ENCODE measurements around the gene SIK2.
"Not testable (repeated sequence)": the region's sequence is repeated elsewhere in the genome, so short reads cannot be mapped to it uniquely, and the experiment has no call there.

Gene SIK2

DNA sequence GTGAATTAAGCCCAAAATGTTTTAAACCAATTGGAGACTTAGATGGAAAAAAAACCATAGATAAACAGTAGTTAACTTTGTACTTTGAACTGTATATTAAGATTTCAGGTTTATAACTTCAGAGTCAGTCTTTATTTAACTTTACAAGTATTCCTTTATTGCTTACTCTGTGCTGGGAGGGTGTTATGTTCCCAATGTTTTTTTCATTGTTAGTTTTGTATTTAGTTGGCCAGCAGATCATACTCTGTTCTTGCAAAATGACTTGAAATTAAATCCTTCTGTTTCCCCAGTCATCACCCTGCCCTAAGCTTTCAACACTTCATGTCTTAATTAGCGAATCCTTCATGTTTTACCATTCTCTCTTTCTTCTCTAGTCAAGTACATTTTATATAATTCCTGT lies 25.3 kb downstream of the SIK2 start:
- DNase-seq (ENCODE audit: low spot score): no peak

- no peak for DNase-seq (ENCODE audit: low spot score)
Observed at GRCh38 chr11:111629499-111629898, 27.2 kb downstream of the SIK2 start.

- no peak for DNase-seq (ENCODE audit: low spot score)
Observed at GRCh38 chr11:111631024-111631665, 28.9 kb downstream of the SIK2 start.

DNA sequence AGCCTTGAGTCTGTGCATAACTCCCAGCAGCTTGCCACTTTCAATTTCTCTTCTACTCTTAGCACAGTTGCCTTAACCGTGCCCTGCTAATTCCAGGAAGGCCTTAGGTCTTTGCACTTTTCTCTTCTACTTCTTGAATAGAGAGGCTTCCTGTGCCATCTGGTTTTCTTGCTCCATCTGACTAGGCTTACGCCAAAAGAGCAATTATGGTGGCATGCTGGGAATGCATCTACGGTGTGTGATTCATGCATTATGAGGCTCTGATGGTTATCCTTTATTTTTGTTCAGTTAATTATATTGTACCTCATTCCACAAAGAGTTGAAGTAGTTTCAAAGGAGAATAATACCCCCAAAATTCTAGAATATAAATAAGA lies 29.4 kb downstream of the SIK2 start:
- DNase-seq (ENCODE audit: low spot score): no peak

- no peak for DNase-seq (ENCODE audit: low spot score)
Observed at GRCh38 chr11:111632516-111633220, 30.4 kb downstream of the SIK2 start.

DNA sequence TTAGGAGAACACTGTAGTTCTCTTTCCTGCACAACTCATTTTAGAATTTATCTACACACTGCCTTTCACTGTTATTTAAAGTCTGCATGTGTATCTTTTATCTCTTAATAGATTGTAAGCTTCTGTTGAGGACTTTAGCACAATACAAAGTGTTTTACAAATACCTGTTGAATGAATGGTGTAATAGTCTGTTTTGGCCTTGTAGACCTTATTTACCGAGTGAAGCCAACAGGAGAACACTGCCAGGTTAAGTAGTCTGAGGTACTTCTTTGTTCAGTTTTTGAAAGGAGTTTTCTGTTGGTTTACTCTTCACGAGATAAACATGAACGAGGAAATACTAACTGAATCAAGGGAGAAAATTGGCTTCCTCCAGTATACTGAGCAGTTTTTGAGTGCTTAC lies 31.0 kb downstream of the SIK2 start:
- DNase-seq (ENCODE audit: low spot score): no peak

DNA sequence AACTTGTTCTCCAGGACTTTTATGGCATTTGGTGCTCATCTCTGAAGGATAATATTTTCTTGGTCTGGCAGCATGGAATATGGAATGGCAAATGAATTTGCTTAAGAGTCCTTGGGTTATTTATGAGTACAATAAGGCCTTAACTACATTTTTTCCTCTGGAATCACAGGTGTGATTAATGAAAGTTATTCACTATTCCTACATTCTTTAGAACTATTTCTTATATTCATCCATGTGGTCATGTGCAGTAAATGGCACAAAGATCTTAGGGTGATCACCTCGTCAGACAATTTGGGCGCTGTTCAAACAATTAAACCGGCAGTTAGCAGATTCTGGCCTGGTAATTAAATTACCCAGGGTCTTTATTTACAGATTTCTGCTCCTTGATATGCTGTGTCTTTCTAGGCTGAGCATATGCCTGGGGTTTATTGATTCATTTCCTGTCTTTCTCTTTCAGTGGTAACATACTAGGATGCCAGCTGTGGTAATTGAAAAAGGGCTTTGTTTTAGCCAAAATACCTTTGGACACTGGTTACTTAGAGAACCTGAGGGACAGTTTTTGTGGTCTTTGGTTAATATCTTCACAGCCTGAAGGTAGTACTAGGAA lies 31.6 kb downstream of the SIK2 start:
- peak; percentile 51 for DNase-seq (ENCODE audit: low spot score)

- no peak for DNase-seq (ENCODE audit: low spot score)
Observed at GRCh38 chr11:111634981-111635705, 32.9 kb downstream of the SIK2 start.

DNA sequence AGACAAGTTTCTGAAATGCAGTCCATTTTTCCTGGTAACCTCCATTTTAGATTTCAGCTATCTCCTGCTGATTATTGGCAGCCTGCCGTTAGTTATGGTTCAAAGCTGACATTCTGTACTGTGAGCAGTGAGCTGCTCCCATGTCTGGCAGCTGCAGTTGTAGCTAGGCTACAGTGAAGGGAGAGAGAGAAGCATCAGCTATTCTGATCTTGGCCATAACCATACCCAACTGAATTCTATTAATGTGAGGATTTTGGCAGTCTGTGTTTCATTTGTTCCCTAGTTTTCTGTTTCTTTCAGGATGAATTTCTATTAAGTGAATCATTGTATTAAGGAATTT lies 33.4 kb downstream of the SIK2 start:
- DNase-seq (ENCODE audit: low spot score): no peak

GRCh38 chr11:111637885-111638284 lies 35.6 kb downstream of the SIK2 start:
- DNase-seq (ENCODE audit: low spot score): no peak

GRCh38 chr11:111639226-111639925 lies 37.1 kb downstream of the SIK2 start:
- no peak for DNase-seq (ENCODE audit: low spot score)

DNA sequence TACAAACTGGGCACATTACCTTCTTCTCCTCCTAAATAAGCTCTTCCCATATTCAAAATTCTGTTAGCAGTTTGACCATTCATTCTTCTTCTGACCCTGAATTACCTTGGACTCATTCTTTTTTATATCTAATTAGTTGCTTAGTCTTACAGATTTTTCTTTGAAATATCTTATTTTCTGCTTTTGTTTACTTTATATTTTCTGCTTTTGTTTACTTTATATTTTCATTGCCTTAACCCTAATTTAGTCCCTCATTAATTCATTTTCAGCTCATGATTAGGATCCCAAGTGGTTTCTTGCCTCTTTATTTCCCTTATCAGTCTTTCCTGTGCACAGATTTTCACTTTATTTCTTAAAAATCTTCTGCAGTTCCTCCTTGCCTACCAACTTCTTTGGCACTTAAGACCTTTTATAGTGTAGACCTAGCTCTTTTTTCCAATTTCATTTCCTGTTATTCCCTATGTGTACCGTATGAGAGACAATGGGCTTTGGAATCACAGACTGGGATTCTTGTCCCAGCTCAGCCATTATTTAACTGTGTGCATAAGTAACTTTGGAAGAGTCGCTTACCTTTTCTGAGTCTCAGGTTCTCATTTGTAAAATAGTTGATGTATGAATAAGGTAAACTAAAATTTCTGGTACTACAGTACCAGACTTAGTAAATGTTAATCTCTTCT lies 39.2 kb downstream of the SIK2 start:
- DNase-seq (ENCODE audit: low spot score): no peak

DNA sequence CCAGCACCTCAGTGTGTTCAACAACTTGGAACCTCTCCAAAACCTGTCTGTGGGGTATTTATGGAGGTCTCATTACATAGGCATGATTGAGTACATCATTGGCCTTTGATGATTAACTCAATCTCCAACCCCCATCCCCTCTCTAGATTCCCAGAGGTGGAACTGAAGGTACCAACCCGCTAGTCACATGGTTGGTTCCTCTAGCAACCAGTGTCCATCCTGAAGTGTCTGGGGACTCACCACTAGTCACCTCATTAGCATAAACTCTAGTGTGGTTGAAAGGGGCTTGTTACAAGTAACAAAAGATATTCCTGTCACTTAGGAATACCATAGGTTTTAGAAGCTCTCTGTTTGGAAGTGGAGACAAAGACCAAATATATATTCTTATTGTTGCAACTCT lies 40.3 kb downstream of the SIK2 start:
- DNase-seq (ENCODE audit: low spot score): no peak

DNA sequence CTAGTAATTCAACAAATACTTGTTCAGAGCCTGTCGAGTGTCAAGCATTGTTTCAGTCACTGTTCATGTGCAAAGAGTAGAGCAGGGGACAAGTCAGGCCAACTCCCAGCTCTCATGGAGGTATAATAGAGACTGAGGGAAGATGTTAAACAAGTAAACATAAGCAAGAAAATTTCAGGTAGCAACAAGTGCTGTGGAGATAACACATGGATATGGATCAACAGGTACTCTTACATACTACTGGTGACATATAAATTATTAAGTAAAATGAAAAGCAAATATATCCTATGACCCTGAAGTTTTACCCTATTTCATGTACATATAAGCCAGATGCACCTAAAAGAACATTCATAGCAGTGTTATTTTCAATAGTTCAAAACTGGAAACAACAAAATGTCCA lies 42.7 kb downstream of the SIK2 start:
- no peak for DNase-seq (ENCODE audit: low spot score)

DNA sequence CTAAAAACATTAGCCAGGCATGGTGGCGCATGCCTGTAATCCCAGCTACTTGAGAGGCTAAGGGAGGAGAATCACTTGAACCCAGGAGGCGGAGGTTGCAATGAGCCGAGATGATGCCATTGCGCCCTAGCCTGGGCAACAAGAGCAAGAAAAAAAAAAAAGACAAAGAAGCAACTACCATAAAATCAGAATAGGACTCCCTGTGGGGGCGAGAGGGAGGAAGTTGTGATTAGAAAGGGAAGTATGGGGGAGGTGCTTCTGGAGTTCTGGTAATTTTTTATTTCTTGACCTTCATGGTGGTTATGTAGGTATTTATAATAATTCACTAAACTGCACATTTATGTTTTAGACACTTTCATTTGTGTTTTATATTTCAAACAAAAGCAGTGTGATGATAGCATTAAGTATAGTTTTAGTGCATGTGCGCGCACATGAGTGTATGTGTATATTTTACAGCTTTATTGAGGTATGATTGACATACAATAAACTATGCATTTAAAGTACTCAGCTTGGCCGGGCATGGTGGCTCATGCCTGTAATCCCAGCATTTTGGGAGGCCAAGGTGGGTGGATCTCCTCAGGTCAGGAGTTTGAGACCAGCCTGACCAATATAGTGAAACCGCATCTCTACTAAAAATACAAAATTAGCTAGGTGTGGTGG lies 43.5 kb downstream of the SIK2 start:
- no peak for DNase-seq (ENCODE audit: low spot score)

GRCh38 chr11:111651336-111651735 lies 49.1 kb downstream of the SIK2 start:
- DNase-seq (ENCODE audit: low spot score): not testable (repeated sequence)

DNA sequence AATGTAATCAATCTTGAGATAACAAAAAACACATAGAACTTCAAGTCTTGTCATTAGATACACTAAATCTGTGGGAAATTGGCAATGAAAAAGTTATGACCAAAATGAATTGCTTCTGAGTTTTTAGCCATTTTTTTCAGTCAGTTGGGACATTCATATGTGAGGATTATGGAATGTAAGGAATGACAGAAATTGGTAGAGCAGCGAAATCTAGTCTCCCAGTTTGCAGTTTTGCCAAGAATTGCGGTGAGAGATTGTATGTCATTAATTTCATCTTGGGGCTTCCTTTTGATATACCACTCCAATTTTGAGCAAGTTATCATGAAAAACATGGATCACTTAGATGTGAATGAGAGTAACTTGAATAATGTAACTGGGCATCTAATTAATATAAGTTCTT lies 49.9 kb downstream of the SIK2 start:
- DNase-seq (ENCODE audit: low spot score): no peak

DNA sequence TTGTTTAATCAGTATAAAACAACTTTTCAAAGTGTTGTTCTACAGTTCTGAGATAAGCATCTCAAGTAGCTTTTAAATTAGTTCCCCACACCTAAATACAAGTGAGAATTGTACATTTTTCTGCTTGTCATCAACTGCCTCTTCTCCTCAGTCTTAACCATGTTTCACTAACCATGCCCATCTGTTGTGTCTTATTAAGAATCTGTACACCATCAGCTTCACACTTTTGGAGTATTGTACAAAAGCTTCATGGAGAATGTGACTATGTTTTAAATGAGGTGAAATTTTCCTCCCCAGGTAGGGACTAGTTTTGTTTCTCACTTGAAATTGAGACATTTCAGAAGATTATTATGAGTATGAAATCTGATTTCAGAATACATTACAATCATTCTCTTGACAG lies 52.4 kb downstream of the SIK2 start:
- DNase-seq (ENCODE audit: low spot score): no peak

DNA sequence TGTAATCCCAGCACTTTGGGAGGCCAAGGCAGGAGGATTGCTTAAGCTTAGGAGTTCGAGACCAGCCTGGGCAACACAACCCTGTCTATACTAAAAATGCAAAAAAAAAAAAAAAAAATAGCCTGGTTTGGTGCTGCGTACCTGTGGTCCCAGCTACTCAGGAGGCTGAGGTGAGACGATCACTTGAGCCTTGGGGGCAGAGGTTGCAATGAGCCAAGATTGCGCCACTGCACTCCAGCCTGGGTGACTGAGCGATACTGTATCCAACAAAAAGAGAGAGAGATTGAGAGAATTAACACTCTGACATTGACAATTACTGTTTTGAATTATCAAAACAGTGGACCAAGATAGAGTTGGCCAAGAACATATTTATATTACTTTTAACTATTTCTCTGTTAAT lies 53.7 kb downstream of the SIK2 start:
- DNase-seq (ENCODE audit: low spot score): no peak

- DNase-seq (ENCODE audit: low spot score): not testable (repeated sequence)
Observed at GRCh38 chr11:111657905-111658304, 55.7 kb downstream of the SIK2 start.

DNA sequence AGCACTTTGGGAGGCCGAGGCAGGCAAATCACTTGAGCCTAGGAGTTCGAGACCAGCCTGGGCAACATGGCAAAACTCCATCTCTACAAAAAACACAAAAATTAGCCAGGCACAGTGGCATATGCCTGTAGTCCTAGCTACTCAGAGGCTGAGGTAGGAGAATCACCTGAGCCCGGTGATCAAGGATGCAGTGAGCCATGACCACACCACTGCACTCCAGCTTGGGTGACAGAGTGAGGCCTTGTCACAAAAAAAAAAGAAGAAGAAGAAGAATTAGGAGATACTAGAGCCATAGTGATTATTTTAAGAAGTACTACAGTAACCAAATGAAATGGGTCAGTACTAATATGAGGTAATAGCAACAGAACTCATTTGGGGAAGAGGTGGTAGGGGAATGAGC lies 56.2 kb downstream of the SIK2 start:
- DNase-seq (ENCODE audit: low spot score): not testable (repeated sequence)

Data from COLO829 (cell line).